SK-N-SH (cell line): ENCODE measurements around the gene GP1BA. TPM values are rescaled to one million over a fixed set of nuclear protein-coding genes. Genes with fewer than 3 reads are reported as not detected.

ENCODE experiments used
- CTCF ChIA-PET: fragments of 300-600, 350-600 bp; formaldehyde crosslinking; extraction: SDS; loops from one replicate; lab custom pipeline; 2021; lab: Yijun Ruan, JAX
- POLR2A ChIA-PET: fragments of 350-600 bp; sonication (Branson Sonifier 250); formaldehyde crosslinking; extraction: SDS; loops from one replicate; lab custom pipeline; 2020; ENCODE audit warnings: antibody characterized with exemption, inconsistent platforms; lab: Yijun Ruan, JAX
- DNase-seq: peaks from one replicate; pipeline ENCODE4 v3.0.0; 2012
- H2AFZ ChIP-seq: fragments of 200-600 bp; sonication (generic); 2 replicates; pipeline ENCODE4 v1.8.1; 2016; ENCODE audit warnings: antibody characterized with exemption, mild to moderate bottlenecking, low read depth
- H3F3A ChIP-seq: fragments of 200-600 bp; sonication (generic); replicated peaks from 2 replicates; pipeline ENCODE3; 2016; ENCODE audit warnings: antibody characterized with exemption, mild to moderate bottlenecking; ENCODE audit not compliant: insufficient read depth
- H3K27ac ChIP-seq, 2 experiments: fragments of 200-500 bp in 1 of 2; fragments of 200-600 bp in 1 of 2; sonication (Bioruptor generic) in 1 of 2; sonication (generic), shearing (Covaris generic) in 1 of 2; 2 replicates each; pipeline versions ENCODE4 v1.5.1 to v1.6.1; 2014 to 2016; ENCODE audit warnings: low read depth in 2 of 2, inconsistent platforms in 1 of 2, low read length in 1 of 2, mild to moderate bottlenecking in 1 of 2, mixed read lengths in 1 of 2
- H3K27me3 ChIP-seq: fragments of 200-600 bp; sonication (generic), shearing (Covaris generic); 2 replicates; pipeline ENCODE4 v1.6.1; 2016; ENCODE audit warnings: mixed run types; ENCODE audit not compliant: insufficient read depth
- H3K36me3 ChIP-seq, 2 experiments: fragments of 200-500 bp in 1 of 2; fragments of 200-600 bp in 1 of 2; sonication (Bioruptor generic) in 1 of 2; sonication (generic) in 1 of 2; replicated peaks in 1 of 2; 2 replicates each; pipeline versions ENCODE3 to v1.5.1; 2014 to 2016; ENCODE audit warnings: low read length in 1 of 2, mild to moderate bottlenecking in 1 of 2; ENCODE audit not compliant: insufficient read depth in 2 of 2, control insufficient read depth in 1 of 2
- H3K4me1 ChIP-seq, 2 experiments: fragments of 200-500 bp in 1 of 2; fragments of 200-600 bp in 1 of 2; sonication (Bioruptor generic) in 1 of 2; sonication (generic), shearing (Covaris generic) in 1 of 2; 2 replicates each; pipeline versions ENCODE4 v1.5.1 to v1.6.1; 2014 to 2016; ENCODE audit warnings: low read depth in 1 of 2, low read length in 1 of 2, mixed run types in 1 of 2; ENCODE audit not compliant: insufficient read depth in 2 of 2, control insufficient read depth in 1 of 2
- H3K4me2 ChIP-seq: fragments of 200-600 bp; sonication (generic), shearing (Covaris generic); 2 replicates; pipeline ENCODE4 v1.6.1; 2017; ENCODE audit warnings: mixed run types
- H3K4me3 ChIP-seq, 2 experiments: fragments of 200-500 bp in 1 of 2; fragments of 200-600 bp in 1 of 2; sonication (Bioruptor generic) in 1 of 2; sonication (generic), shearing (Covaris generic) in 1 of 2; 2 replicates each; pipeline versions ENCODE4 v1.5.1 to v1.8.1; 2014 to 2016; ENCODE audit warnings: low read depth in 2 of 2, inconsistent platforms in 1 of 2, low read length in 1 of 2, mild to moderate bottlenecking in 1 of 2, mixed read lengths in 1 of 2, moderate library complexity in 1 of 2
- H3K79me2 ChIP-seq: fragments of 200-600 bp; sonication (generic); 2 replicates; pipeline ENCODE4 v1.8.1; 2017; ENCODE audit warnings: mild to moderate bottlenecking; ENCODE audit not compliant: insufficient read depth
- H3K9ac ChIP-seq: fragments of 200-600 bp; sonication (generic); 2 replicates; pipeline ENCODE4 v1.6.1; 2017; ENCODE audit warnings: mixed run types
- H3K9me2 ChIP-seq: fragments of 200-600 bp; sonication (generic); 2 replicates; pipeline ENCODE4 v1.6.1; 2017; ENCODE audit warnings: mixed run types
- H3K9me3 ChIP-seq: fragments of 200-600 bp; sonication (generic); 2 replicates; pipeline ENCODE4 v1.6.1; 2017; ENCODE audit warnings: mixed run types, mild to moderate bottlenecking, moderate library complexity
- H4K20me1 ChIP-seq: fragments of 200-600 bp; sonication (generic); 2 replicates; pipeline ENCODE4 v1.6.1; 2017; ENCODE audit warnings: mild to moderate bottlenecking, mixed run types; ENCODE audit not compliant: insufficient read depth
- EP300 ChIP-seq, 2 experiments: IDR thresholded peaks; 2 replicates each; pipeline versions ENCODE4 v1.4.0 to v1.6.1; 2012; ENCODE audit warnings: borderline replicate concordance in 1 of 2, low read depth in 1 of 2, low read length in 1 of 2
- EZH2phosphoT487 ChIP-seq: fragments of 200-600 bp; sonication (generic); IDR thresholded peaks from 2 replicates; pipeline ENCODE4 v1.6.1; 2017; ENCODE audit warnings: low read depth, mixed run types, mild to moderate bottlenecking, antibody characterized with exemption, moderate library complexity, borderline replicate concordance
- FOXJ3 ChIP-seq: sonication (generic); formaldehyde crosslinking; IDR thresholded peaks from 2 replicates; pipeline ENCODE4 v1.5.1; 2020; ENCODE audit warnings: mild to moderate bottlenecking, missing genetic modification reagents
- FOXM1 ChIP-seq: IDR thresholded peaks from 2 replicates; pipeline ENCODE4 v1.4.0; 2012; ENCODE audit warnings: low read depth, mild to moderate bottlenecking
- GATA2 ChIP-seq: sonication (generic); formaldehyde crosslinking; IDR thresholded peaks from 2 replicates; pipeline ENCODE4 v1.5.0; 2020; ENCODE audit warnings: mild to moderate bottlenecking, missing genetic modification reagents
- JUND ChIP-seq: IDR thresholded peaks from 2 replicates; pipeline ENCODE4 v1.4.0; 2012
- MXI1 ChIP-seq: IDR thresholded peaks from 2 replicates; pipeline ENCODE4 v1.6.1; 2012; ENCODE audit warnings: mild to moderate bottlenecking, low read depth, low read length, improper control_type of control experiment
- POLR2AphosphoS5 ChIP-seq: IDR thresholded peaks from 2 replicates; pipeline ENCODE4 v1.6.1; 2012; ENCODE audit warnings: low read depth, low read length
- RAD21 ChIP-seq: IDR thresholded peaks from 2 replicates; pipeline ENCODE4 v1.6.1; 2012; ENCODE audit warnings: mild to moderate bottlenecking, low read length
- RFX5 ChIP-seq: IDR thresholded peaks from 2 replicates; pipeline ENCODE4 v1.6.1; 2012; ENCODE audit warnings: mild to moderate bottlenecking, improper control_type of control experiment, low read length
- RXRA ChIP-seq: IDR thresholded peaks from 2 replicates; pipeline ENCODE4 v1.4.0; 2012; ENCODE audit warnings: low read depth, mild to moderate bottlenecking, borderline replicate concordance
- TAF1 ChIP-seq: IDR thresholded peaks from 2 replicates; pipeline ENCODE4 v1.6.1; 2012; ENCODE audit warnings: low read depth, mild to moderate bottlenecking, low read length, moderate library complexity, borderline replicate concordance
- WGBS: methylation state at CpG from one replicate; pipeline ENCODE4 v1.1.6; 2017; ENCODE audit warnings: low lambda C conversion rate; 5-methylcytosine and 5-hydroxymethylcytosine counted together
- polyA plus RNA-seq, 3 experiments: library from polyadenylated mRNA; depleted of rRNA; stranded (reverse); fragments of >200 nt; gene quantifications; 2 replicates each; pipeline ENCODE4 v1.2.3, GENCODE V29; 2012
- TF ChIP-seq, protein P1 (sequence below): IDR thresholded peaks from 2 replicates; pipeline ENCODE4; 2012
- TF ChIP-seq, protein P2 (sequence below): IDR thresholded peaks from 2 replicates; pipeline ENCODE4 v1.6.1; 2012; ENCODE audit warnings: mild to moderate bottlenecking, low read depth, low read length, moderate library complexity
- TF ChIP-seq, protein P3 (sequence below): fragments of 200-600 bp; sonication (generic); IDR thresholded peaks from 2 replicates; pipeline ENCODE4 v1.6.1; 2017; ENCODE audit warnings: antibody characterized with exemption, mild to moderate bottlenecking, moderate library complexity
- TF ChIP-seq, protein P4 (sequence below): fragments of 150-350 bp; IDR thresholded peaks from 2 replicates; pipeline ENCODE4 v1.6.1; 2016; ENCODE audit warnings: mild to moderate bottlenecking, low read depth, low read length
- TF ChIP-seq, protein P5 (sequence below): IDR thresholded peaks from 2 replicates; pipeline ENCODE4 v1.4.0; 2012; ENCODE audit warnings: low read depth, borderline replicate concordance

The GP1BA gene
- polyA plus RNA-seq, 1 of the 3 experiments (the other 2 are of a cell fraction) = not detected

DNA sequence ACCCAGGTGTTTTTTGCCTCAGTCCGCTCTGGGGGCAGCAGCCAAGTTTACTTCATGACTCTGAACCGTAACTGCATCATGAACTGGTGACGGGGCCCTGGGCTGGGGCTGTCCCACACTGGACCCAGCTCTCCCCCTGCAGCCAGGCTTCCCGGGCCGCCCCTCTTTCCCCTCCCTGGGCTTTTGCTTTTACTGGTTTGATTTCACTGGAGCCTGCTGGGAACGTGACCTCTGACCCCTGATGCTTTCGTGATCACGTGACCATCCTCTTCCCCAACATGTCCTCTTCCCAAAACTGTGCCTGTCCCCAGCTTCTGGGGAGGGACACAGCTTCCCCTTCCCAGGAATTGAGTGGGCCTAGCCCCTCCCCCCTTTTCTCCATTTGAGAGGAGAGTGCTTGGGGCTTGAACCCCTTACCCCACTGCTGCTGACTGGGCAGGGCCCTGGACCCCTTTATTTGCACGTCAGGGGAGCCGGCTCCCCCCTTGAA lies 34.8 kb upstream of the GP1BA start:
- Histone ChIP-seq H4K20me1 (no peaks in the 10 kb centered on the region), H3K4me1 (no peaks in the 10 kb centered on the region), H3K4me3 (no peak overlapping the region), H3K9me2 (no peaks in the 10 kb centered on the region)
- 91% methylated on average over 10 of the region's 10 CpGs for WGBS
- CTCF ChIA-PET = interaction anchor here (1.0 to 1.9 kb wide), 2 partner anchors 11 to 20 kb away, joined by 4 to 8 read pairs; no protein-coding TSS in a partner anchor
- TF ChIP-seq MXI1 = no peak
- TF ChIP-seq, protein P1, sequence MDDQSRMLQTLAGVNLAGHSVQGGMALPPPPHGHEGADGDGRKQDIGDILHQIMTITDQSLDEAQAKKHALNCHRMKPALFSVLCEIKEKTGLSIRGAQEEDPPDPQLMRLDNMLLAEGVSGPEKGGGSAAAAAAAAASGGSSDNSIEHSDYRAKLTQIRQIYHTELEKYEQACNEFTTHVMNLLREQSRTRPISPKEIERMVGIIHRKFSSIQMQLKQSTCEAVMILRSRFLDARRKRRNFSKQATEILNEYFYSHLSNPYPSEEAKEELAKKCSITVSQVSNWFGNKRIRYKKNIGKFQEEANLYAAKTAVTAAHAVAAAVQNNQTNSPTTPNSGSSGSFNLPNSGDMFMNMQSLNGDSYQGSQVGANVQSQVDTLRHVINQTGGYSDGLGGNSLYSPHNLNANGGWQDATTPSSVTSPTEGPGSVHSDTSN = no peak
- TF ChIP-seq, protein P2, sequence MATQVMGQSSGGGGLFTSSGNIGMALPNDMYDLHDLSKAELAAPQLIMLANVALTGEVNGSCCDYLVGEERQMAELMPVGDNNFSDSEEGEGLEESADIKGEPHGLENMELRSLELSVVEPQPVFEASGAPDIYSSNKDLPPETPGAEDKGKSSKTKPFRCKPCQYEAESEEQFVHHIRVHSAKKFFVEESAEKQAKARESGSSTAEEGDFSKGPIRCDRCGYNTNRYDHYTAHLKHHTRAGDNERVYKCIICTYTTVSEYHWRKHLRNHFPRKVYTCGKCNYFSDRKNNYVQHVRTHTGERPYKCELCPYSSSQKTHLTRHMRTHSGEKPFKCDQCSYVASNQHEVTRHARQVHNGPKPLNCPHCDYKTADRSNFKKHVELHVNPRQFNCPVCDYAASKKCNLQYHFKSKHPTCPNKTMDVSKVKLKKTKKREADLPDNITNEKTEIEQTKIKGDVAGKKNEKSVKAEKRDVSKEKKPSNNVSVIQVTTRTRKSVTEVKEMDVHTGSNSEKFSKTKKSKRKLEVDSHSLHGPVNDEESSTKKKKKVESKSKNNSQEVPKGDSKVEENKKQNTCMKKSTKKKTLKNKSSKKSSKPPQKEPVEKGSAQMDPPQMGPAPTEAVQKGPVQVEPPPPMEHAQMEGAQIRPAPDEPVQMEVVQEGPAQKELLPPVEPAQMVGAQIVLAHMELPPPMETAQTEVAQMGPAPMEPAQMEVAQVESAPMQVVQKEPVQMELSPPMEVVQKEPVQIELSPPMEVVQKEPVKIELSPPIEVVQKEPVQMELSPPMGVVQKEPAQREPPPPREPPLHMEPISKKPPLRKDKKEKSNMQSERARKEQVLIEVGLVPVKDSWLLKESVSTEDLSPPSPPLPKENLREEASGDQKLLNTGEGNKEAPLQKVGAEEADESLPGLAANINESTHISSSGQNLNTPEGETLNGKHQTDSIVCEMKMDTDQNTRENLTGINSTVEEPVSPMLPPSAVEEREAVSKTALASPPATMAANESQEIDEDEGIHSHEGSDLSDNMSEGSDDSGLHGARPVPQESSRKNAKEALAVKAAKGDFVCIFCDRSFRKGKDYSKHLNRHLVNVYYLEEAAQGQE = no peak
- TF ChIP-seq POLR2AphosphoS5 = no peak
- no peak for TF ChIP-seq RAD21
- TF ChIP-seq EZH2phosphoT487 = no peak
- no peak for TF ChIP-seq TAF1
- no peak for TF ChIP-seq RXRA
- TF ChIP-seq, protein P3, sequence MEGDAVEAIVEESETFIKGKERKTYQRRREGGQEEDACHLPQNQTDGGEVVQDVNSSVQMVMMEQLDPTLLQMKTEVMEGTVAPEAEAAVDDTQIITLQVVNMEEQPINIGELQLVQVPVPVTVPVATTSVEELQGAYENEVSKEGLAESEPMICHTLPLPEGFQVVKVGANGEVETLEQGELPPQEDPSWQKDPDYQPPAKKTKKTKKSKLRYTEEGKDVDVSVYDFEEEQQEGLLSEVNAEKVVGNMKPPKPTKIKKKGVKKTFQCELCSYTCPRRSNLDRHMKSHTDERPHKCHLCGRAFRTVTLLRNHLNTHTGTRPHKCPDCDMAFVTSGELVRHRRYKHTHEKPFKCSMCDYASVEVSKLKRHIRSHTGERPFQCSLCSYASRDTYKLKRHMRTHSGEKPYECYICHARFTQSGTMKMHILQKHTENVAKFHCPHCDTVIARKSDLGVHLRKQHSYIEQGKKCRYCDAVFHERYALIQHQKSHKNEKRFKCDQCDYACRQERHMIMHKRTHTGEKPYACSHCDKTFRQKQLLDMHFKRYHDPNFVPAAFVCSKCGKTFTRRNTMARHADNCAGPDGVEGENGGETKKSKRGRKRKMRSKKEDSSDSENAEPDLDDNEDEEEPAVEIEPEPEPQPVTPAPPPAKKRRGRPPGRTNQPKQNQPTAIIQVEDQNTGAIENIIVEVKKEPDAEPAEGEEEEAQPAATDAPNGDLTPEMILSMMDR = no peak
- TF ChIP-seq FOXM1 = no peak
- no peak for TF ChIP-seq RFX5
- TF ChIP-seq, protein P4, sequence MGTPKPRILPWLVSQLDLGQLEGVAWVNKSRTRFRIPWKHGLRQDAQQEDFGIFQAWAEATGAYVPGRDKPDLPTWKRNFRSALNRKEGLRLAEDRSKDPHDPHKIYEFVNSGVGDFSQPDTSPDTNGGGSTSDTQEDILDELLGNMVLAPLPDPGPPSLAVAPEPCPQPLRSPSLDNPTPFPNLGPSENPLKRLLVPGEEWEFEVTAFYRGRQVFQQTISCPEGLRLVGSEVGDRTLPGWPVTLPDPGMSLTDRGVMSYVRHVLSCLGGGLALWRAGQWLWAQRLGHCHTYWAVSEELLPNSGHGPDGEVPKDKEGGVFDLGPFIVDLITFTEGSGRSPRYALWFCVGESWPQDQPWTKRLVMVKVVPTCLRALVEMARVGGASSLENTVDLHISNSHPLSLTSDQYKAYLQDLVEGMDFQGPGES = no peak
- TF ChIP-seq JUND = no peak
- no peak for TF ChIP-seq EP300 (IDR thresholded peaks at IDR 0.05; ENCODE audit: borderline replicate concordance in 1 of 2, low read depth in 1 of 2, low read length in 1 of 2)
- TF ChIP-seq, protein P5, sequence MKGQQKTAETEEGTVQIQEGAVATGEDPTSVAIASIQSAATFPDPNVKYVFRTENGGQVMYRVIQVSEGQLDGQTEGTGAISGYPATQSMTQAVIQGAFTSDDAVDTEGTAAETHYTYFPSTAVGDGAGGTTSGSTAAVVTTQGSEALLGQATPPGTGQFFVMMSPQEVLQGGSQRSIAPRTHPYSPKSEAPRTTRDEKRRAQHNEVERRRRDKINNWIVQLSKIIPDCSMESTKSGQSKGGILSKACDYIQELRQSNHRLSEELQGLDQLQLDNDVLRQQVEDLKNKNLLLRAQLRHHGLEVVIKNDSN = no peak
- TF ChIP-seq FOXJ3 (CRISPR knock-in tag) = no peak
- no peak for TF ChIP-seq GATA2 (CRISPR knock-in tag)
- TF ChIP-seq, all 33 proteins: peak for 0
- Histone ChIP-seq H3K9ac (no peak overlapping the region), H3K4me2 (no peak overlapping the region), H3K9me3 (no peaks in the 10 kb centered on the region), H3K27me3 (no peaks in the 10 kb centered on the region), H3K27ac (no peak overlapping the region), H2AFZ (no peak overlapping the region), H3K79me2 (no peaks in the 10 kb centered on the region), H3F3A (no peaks in the 10 kb centered on the region), H3K36me3 (peaks cover 0 to 48% of the 10 kb centered on the region in 2 experiments)
- no peak for DNase-seq
- POLR2A ChIA-PET = no interaction called here
